HPDE6-E6E7 (cell line): ENCODE measurements around the gene TERB1.

Experiments used
- DNase-seq: peaks from one replicate; pipeline ENCODE4 v3.0.0; 2011; ENCODE audit warnings: missing footprints; ENCODE audit errors: extremely low spot score

The TERB1 gene

DNA sequence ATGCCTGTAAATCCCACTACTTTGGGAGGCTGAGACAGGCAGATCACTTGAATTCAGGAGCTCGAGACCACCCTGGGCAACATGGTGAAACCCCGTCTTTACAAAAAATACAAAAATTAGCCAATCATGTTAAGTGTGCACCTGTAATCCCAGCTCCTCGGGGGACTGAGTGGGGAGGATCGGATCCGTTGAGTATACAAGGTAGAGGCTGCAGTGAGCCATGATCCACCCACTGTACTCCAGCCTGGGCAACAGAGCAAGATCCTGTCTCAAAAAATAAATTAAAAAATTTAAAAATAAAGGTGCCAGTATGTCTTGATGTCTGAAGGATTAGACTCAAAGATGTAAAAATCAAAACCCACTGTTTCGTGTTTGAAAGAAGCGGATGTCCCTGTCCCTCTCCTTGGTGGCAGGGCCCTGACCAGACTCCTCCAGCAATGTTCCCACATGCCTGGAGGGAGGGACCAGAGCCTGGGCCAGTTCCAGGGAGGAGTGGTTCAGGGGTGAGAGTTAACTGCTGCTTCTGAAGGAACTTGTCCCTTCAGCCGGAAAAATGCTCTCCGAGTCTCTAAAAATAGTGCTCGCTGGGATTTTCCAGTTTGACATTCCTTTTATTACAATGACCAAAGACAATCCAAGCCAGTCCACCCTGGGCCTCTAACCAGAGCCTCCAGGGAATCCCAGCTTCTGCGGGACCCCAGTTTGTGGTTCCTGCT lies 95.4 kb downstream of the TERB1 start:
- DNase-seq: no peak
